Measurements from ENCODE around the gene SCO2.

GRCh38 chr22:50516068-50516467 lies 9.3 kb downstream of the SCO2 start:
- TF ChIP-seq CTCF (IDR thresholded peaks at IDR 0.05) (no peak), POLR2A (IDR thresholded peaks at IDR 0.05) (no peak)
